ENCODE data around the gene BCL11A. TPM values are rescaled to one million over a fixed set of nuclear protein-coding genes. Genes with fewer than 3 reads are reported as not detected.

BCL11A gene
- polyA plus RNA-seq, 1 experiment, result 0.60 TPM

DNA sequence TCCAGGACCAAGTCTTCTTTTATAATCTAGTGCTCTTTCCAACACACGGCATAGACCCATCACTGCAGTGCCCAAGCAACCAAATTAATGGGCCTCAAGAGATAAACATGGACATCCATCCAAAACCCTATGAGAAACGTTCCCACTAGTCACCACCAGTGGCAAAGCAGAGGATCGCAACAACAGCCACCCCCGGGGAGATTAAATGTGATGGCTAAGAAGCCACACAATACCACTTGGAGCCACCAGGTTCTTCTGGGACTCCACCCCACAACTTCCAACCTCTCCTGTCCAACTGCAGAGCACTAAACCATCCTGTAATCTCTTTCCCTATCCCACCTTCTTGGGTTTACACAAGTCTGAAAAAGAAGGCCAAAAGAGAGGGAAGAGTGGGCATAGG, 123.8 kb downstream of the BCL11A start:
- ChIA-PET POLR2A (no interaction called here), CTCF (no interaction called here)
- no peaks in the 10 kb centered on the region for H3K36me3 ChIP-seq (ENCODE audit: control insufficient read depth, insufficient read depth, low read length)
- TF ChIP-seq CTCF (IDR thresholded peaks at IDR 0.05; ENCODE audit: insufficient read depth, low read depth, low read length), result no peak
- DNase-seq (ENCODE audit: low read depth), result no peak
- no peak overlapping the region for H3K4me3 ChIP-seq (ENCODE audit: low read depth, low read length)
- no peaks in the 10 kb centered on the region for H3K27me3 ChIP-seq (ENCODE audit: control insufficient read depth, insufficient read depth, low read length)

GRCh38 chr2:60426880-60427279, 126.6 kb downstream of the BCL11A start:
- no peak overlapping the region for H3K4me3 ChIP-seq (ENCODE audit: low read depth, low read length)
- H3K36me3 ChIP-seq (ENCODE audit: control insufficient read depth, insufficient read depth, low read length), result no peaks in the 10 kb centered on the region
- ChIA-PET CTCF (no interaction called here), POLR2A (interaction anchor here (0.6 kb wide), 1 partner anchor 125 kb away, joined by 4 read pairs; no protein-coding TSS in a partner anchor)
- no peak for DNase-seq (ENCODE audit: low read depth)
- H3K27me3 ChIP-seq (ENCODE audit: control insufficient read depth, insufficient read depth, low read length), result no peaks in the 10 kb centered on the region; the same call in 1 of the 2 replicates
- no peak for TF ChIP-seq CTCF (IDR thresholded peaks at IDR 0.05; ENCODE audit: insufficient read depth, low read depth, low read length)

DNA sequence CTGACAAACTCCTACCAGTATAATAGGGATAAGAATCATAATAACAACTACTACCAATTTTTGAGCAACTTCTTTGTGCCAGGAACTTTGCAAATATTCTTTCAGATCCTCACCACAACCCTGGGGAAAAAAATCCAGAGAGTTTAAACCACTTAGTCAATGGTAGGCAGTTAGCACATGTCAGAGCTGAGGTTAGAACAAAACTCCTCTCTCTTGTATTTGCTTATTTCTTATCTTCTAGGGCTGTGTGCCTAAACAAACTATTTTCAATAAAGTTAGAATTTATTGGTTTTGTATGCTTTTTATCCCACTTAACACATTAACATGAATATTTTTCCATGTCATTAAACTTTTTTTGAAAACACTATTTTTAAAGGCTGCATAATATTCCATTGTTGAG, 127.1 kb downstream of the BCL11A start:
- Histone ChIP-seq H3K27me3 (ENCODE audit: control insufficient read depth, insufficient read depth, low read length) (no peaks in the 10 kb centered on the region; the same call in 1 of the 2 replicates), H3K36me3 (ENCODE audit: control insufficient read depth, insufficient read depth, low read length) (no peaks in the 10 kb centered on the region), H3K4me3 (ENCODE audit: low read depth, low read length) (no peak overlapping the region)
- POLR2A ChIA-PET, result interaction anchor here (0.6 kb wide), 1 partner anchor 126 kb away, joined by 4 read pairs; no protein-coding TSS in a partner anchor
- no peak for DNase-seq (ENCODE audit: low read depth)
- TF ChIP-seq CTCF (IDR thresholded peaks at IDR 0.05; ENCODE audit: insufficient read depth, low read depth, low read length), result no peak
- CTCF ChIA-PET, result no interaction called here

DNA sequence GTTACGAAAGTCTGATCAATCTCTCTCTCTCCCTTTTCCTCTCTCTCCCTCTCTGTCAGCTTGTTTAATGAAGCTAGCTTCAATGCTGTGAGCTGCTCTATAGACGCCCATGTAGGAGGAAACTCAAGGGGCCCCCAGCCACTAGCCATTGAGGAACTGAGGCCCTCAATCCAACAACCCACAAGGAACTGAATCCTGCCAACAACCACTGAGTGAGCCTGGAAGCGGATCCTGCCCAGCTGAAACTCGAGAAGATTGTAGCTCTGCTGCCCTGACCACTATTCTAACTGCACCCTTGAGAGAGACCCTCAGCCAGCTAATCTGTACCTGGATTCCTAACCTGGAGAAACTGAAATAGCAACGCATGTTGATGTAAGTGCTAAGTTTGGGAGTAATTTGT, 129.2 kb downstream of the BCL11A start:
- Histone ChIP-seq H3K27me3 (ENCODE audit: control insufficient read depth, insufficient read depth, low read length) (no peaks in the 10 kb centered on the region; the same call in 1 of the 2 replicates), H3K36me3 (ENCODE audit: control insufficient read depth, insufficient read depth, low read length) (no peaks in the 10 kb centered on the region), H3K4me3 (ENCODE audit: low read depth, low read length) (no peak overlapping the region)
- ChIA-PET POLR2A (no interaction called here), CTCF (interaction anchor here (0.7 to 1.6 kb wide), 2 partner anchors 15 to 126 kb away, joined by 3 read pairs; no protein-coding TSS in a partner anchor)
- DNase-seq (ENCODE audit: low read depth), result no peak
- TF ChIP-seq CTCF (IDR thresholded peaks at IDR 0.05; ENCODE audit: insufficient read depth, low read depth, low read length), result no peak

DNA sequence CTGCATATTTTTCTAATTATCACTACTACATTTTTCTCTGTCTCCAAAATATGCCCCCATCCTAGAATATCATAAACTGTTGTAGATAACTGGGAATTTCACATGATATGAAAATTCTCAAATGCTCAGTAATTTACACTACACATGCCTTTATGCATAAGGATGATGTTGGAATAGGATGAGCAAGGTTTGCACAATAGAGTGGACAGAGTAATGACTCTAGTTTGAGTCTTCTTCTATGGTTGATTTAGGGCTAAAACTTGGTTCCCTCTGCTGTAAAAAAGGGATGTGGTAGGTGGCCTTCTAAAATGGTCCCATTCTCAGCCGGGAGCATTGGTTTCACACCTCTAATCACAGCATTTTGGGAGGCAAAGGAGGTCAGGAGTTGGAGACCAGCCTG, 129.9 kb downstream of the BCL11A start:
- POLR2A ChIA-PET, result no interaction called here

More for the DNA sequence above, 129.9 kb downstream of the BCL11A start:
- H3K36me3 ChIP-seq (ENCODE audit: control insufficient read depth, insufficient read depth, low read length), result no peaks in the 10 kb centered on the region
- CTCF ChIA-PET, result interaction anchor here (1.6 kb wide), 1 partner anchor 16 kb away, joined by 3 read pairs; no protein-coding TSS in a partner anchor
- no peak for TF ChIP-seq CTCF (IDR thresholded peaks at IDR 0.05; ENCODE audit: insufficient read depth, low read depth, low read length)
- H3K4me3 ChIP-seq (ENCODE audit: low read depth, low read length), result no peak overlapping the region
- DNase-seq (ENCODE audit: low read depth), result no peak
- no peaks in the 10 kb centered on the region; the same call in 1 of the 2 replicates for H3K27me3 ChIP-seq (ENCODE audit: control insufficient read depth, insufficient read depth, low read length)
